ENCODE measurements around the gene ZNF350.
A peak's percentile ranks its signal among the peaks of the same experiment; 100 is the strongest.
"Not testable (repeated sequence)": the region's sequence is repeated elsewhere in the genome, so short reads cannot be mapped to it uniquely, and the experiment has no call there.

Gene ZNF350

DNA sequence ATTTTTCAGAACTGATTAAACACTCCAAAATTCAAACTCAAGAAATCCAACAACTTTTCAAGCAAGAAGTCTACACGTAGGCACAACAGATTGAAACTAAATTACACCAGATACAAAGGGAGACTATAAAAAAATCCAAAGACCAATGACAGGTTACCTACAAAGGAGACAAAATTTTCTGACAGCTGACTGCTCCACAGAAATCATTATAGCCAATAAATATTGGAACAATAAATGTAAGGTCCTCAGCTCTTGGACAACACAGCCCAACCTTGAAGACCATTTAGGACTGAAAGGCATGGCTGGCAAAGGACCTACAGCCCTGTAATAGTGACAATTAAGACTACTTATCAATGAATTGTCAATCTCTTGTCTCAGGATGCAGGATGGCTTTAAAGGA is 15.9 kb downstream of the ZNF350 start:
- DNase-seq (ENCODE audit: low read depth, low spot score) = no peak
- in situ Hi-C loops (cut with HindIII; ENCODE audit: low sequenced_read_pairs) = no loop called here
- TF ChIP-seq, protein P1, sequence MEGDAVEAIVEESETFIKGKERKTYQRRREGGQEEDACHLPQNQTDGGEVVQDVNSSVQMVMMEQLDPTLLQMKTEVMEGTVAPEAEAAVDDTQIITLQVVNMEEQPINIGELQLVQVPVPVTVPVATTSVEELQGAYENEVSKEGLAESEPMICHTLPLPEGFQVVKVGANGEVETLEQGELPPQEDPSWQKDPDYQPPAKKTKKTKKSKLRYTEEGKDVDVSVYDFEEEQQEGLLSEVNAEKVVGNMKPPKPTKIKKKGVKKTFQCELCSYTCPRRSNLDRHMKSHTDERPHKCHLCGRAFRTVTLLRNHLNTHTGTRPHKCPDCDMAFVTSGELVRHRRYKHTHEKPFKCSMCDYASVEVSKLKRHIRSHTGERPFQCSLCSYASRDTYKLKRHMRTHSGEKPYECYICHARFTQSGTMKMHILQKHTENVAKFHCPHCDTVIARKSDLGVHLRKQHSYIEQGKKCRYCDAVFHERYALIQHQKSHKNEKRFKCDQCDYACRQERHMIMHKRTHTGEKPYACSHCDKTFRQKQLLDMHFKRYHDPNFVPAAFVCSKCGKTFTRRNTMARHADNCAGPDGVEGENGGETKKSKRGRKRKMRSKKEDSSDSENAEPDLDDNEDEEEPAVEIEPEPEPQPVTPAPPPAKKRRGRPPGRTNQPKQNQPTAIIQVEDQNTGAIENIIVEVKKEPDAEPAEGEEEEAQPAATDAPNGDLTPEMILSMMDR (IDR thresholded peaks at IDR 0.05; ENCODE audit: low read depth, low read length) = no peak
- H3K4me3 ChIP-seq (ENCODE audit: low read depth, low read length) = no peak overlapping the region

DNA sequence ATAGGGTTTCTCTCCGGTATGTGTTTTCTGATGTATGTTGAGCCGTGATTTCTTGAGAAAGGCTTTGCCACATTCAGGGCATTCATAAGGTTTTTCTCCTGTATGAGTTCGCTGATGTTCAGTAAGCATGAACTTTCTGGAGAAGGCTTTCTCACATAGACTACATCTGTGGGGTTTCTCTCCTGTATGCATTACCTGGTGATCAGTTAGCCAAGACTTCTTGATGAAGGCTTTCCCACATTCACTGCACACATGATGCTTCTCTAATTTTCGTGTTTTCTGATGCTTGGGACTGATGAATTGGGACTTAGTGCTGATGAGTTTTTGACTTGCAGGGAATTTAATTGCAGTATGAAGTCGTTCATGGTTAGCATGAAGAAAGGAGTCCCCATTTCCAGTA is 21.1 kb downstream of the ZNF350 start:
- TF ChIP-seq, protein P1 (IDR thresholded peaks at IDR 0.05; ENCODE audit: low read depth, low read length) = no peak
- H3K4me3 ChIP-seq (ENCODE audit: low read depth, low read length) = no peak overlapping the region
- no peak for DNase-seq (ENCODE audit: low read depth, low spot score)
- in situ Hi-C loops (cut with HindIII; ENCODE audit: low sequenced_read_pairs) = no loop called here

DNA sequence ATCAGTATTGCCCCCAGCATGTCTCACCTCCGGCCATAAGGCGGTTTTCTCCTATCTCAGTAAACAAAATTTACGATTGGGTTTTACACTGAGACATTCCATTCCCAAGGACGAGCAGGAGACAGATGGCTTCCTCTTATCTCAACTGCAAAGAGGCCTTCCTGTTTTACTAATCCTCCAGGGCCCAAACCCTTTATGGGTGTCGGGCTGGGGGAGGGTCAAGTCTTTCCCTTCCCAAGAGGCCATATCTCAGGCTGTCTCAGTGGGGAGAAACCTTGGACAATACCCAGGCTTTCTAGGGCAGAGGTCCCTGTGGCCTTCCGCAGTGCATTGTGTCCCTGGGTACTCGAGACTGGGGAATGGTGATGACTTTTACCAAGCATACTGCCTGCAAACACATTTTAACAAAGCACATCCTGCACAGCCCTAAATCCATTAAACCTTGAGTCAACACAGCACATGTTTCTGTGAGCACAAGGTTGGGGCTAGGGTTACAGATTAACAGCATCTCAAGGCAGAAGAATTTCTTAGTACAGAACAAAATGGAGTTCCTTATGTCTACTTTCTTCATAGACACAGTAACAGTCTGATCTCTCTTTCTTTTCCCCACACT is 25.9 kb downstream of the ZNF350 start:
- H3K4me3 ChIP-seq (ENCODE audit: low read depth, low read length); in situ Hi-C loops (cut with HindIII; ENCODE audit: low sequenced_read_pairs); DNase-seq (ENCODE audit: low read depth, low spot score): not testable (repeated sequence)

DNA sequence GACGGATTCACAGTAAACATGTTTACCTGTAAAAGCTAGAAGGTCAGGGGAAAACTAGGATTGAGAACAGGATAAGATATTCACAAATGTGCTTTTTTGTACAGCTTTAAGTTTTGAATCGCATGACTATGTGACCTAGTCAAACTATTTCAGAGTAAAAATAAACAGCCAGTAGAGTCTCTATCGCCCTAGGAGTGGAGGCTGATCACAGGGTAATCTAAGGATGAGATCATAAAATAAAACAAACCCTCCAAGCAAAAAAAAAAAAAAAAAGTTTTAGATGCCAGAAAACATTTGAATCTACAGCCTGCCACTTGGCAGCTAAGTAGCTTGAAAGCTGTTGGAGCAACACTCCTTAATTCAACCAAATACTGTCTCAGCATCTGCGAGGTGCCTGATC is 26.8 kb downstream of the ZNF350 start:
- in situ Hi-C loops (cut with HindIII; ENCODE audit: low sequenced_read_pairs) = no loop called here
- DNase-seq (ENCODE audit: low read depth, low spot score) = no peak
- TF ChIP-seq, protein P1 (IDR thresholded peaks at IDR 0.05; ENCODE audit: low read depth, low read length) = no peak
- H3K4me3 ChIP-seq (ENCODE audit: low read depth, low read length) = no peak overlapping the region

DNA sequence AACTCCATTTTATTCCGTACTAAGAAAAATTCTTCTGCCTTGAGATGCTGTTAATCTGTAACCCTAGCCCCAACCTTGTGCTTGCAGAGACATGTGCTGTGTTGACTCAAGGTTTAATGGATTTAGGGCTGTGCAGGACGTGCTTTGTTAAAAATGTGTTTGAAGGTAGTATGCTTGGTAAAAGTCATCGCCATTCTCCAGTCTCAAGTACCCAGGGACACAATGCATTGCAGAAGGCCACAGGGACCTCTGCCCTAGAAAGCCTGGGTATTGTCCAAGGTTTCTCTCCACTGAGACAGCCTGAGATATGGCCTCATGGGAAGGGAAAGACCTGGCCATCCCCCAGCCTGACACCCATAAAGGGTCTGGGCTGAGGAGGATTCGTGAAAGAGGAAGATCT is 28.8 kb downstream of the ZNF350 start:
- DNase-seq (ENCODE audit: low read depth, low spot score); in situ Hi-C loops (cut with HindIII; ENCODE audit: low sequenced_read_pairs); H3K4me3 ChIP-seq (ENCODE audit: low read depth, low read length): not testable (repeated sequence)

DNA sequence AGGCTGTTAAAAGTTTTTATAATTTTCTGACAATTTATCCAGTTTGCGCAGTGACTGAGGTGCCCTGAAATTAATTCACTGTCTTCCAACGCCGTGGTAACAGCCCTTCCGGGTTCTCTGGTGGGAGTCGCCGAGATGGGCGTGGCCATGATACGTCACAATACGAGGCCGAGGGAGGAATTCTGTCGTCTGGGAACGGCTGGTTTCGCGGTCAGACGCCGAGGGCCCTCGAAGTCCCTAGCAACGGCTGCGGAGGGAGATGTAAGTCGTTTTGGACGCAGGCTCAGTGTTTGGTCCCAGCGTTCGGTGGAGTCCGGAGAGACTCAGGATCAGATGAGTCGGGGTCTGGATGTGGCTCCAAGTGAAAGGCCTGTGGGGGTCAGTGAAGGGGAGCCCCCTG is 37.7 kb downstream of the ZNF350 start:
- H3K4me3 ChIP-seq (ENCODE audit: low read depth, low read length) = peak overlapping the region; percentile 19
- in situ Hi-C loops (cut with HindIII; ENCODE audit: low sequenced_read_pairs) = no loop called here
- peak; percentile 20 for DNase-seq (ENCODE audit: low read depth, low spot score)
- TF ChIP-seq, protein P1 (IDR thresholded peaks at IDR 0.05; ENCODE audit: low read depth, low read length) = no peak

DNA sequence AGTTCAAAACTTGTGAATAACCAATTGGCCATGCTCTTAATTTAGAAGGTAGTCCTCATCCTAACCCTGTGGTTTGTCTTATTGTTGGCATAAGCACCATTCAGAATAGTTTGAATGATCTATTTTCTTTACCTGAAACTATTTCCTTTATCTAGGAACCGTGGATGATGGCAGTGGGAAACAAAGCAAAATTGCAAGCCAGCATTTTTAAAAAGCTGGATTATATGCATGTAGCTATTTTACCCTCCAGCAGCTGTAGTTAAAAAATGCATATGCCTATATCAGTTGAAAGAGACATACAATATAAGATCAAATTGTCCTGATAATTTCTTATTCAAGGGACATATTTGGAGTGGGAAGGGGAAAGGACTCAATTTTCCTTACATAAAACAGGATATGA is 40.0 kb downstream of the ZNF350 start:
- DNase-seq (ENCODE audit: low read depth, low spot score) = no peak
- TF ChIP-seq, protein P1 (IDR thresholded peaks at IDR 0.05; ENCODE audit: low read depth, low read length) = no peak
- in situ Hi-C loops (cut with HindIII; ENCODE audit: low sequenced_read_pairs) = no loop called here
- H3K4me3 ChIP-seq (ENCODE audit: low read depth, low read length) = no peak overlapping the region
